GM21825 (cell line): ENCODE measurements around the gene DDO.
"Not testable (repeated sequence)": the region's sequence is repeated elsewhere in the genome, so short reads cannot be mapped to it uniquely, and the experiment has no call there.

ENCODE experiments used
- ATAC-seq: cut with Tn5 transposase; IDR thresholded peaks from one replicate; pipeline ENCODE4 v1.9.1; 2021; ENCODE audit warnings: mild to moderate bottlenecking, moderate library complexity; ENCODE audit not compliant: unreplicated experiment

The DDO gene

GRCh38 chr6:110415086-110415916 lies at the start of gene DDO:
DDO (minus strand) TSS chr6:110415575; CDS start chr6:110413462, 2,113 bp downstream.
- ATAC-seq, result no peak

- ATAC-seq, result no peak
These were observed 47.6 kb upstream of the DDO start for GRCh38 chr6:110462884-110463481.

GRCh38 chr6:110461376-110461775 lies 46.0 kb upstream of the DDO start:
- ATAC-seq, result no peak

- no peak for ATAC-seq
These were observed 43.8 kb upstream of the DDO start for GRCh38 chr6:110459137-110459536.

- no peak for ATAC-seq
These were observed 43.1 kb upstream of the DDO start for GRCh38 chr6:110458476-110458875.

GRCh38 chr6:110457567-110458175 lies 42.3 kb upstream of the DDO start:
- not testable (repeated sequence) for ATAC-seq

GRCh38 chr6:110456694-110457093 lies 41.3 kb upstream of the DDO start:
- no peak for ATAC-seq

GRCh38 chr6:110449541-110449895 lies 34.1 kb upstream of the DDO start:
- ATAC-seq, result no peak

GRCh38 chr6:110448846-110449540 lies 33.6 kb upstream of the DDO start:
- no peak for ATAC-seq

- ATAC-seq, result no peak
These were observed 32.4 kb upstream of the DDO start for GRCh38 chr6:110447761-110448160.

GRCh38 chr6:110446405-110446804 lies 31.0 kb upstream of the DDO start:
- no peak for ATAC-seq

- no peak for ATAC-seq
These were observed 24.7 kb upstream of the DDO start for GRCh38 chr6:110440026-110440425.

- no peak for ATAC-seq
These were observed 24.0 kb upstream of the DDO start for GRCh38 chr6:110439356-110439755.

- ATAC-seq, result no peak
These were observed 19.7 kb upstream of the DDO start for GRCh38 chr6:110434961-110435602.

- ATAC-seq, result no peak
These were observed 17.0 kb upstream of the DDO start for GRCh38 chr6:110432285-110432900.

- ATAC-seq, result no peak
These were observed 15.4 kb upstream of the DDO start for GRCh38 chr6:110430741-110431140.

GRCh38 chr6:110430236-110430635 lies 14.9 kb upstream of the DDO start:
- no peak for ATAC-seq

GRCh38 chr6:110428153-110428552 lies 12.8 kb upstream of the DDO start:
- ATAC-seq, result no peak

- ATAC-seq, result no peak
These were observed 10.4 kb upstream of the DDO start for GRCh38 chr6:110425816-110426215.

- ATAC-seq, result no peak
These were observed 7.1 kb upstream of the DDO start for GRCh38 chr6:110422444-110422822.
